ENCODE data around the gene NME2.

The NME2 gene

DNA sequence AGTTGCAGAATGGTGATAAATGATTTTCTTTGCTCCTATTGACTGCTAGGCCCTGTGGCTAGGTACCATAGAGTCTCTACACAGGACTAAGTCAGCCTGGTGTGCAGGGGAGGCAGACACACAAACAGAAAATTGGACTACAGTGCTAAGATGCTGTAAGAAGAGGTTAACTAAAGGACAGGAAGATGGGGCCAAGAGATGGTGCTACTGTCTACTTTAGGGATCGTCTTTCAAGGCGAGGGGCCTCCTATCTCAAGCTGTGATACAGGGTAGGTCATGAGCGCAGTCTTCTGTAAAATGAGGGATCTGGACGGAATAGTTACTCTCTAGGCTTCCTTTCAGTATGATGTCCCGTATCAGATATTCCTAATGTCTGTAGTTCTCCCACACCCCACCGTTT lies 12.0 kb upstream of the NME2 start:
- peak; percentile 35 for ATAC-seq
- TF ChIP-seq GLIS3 (CRISPR knock-in tag; IDR thresholded peaks at IDR 0.05) (no peak), ZNF565 (CRISPR knock-in tag; conservative IDR thresholded peaks at IDR 0.05; ENCODE audit: low read depth) (no peak), CSRNP3 (CRISPR knock-in tag; IDR thresholded peaks at IDR 0.05) (no peak), ZC3H10 (CRISPR knock-in tag; IDR thresholded peaks at IDR 0.05) (no peak), ZNF8 (CRISPR knock-in tag; IDR thresholded peaks at IDR 0.05) (no peak), ISL1 (CRISPR knock-in tag; IDR thresholded peaks at IDR 0.05) (no peak), ZFP30 (CRISPR knock-in tag; IDR thresholded peaks at IDR 0.05) (no peak), ESRRG (CRISPR knock-in tag; IDR thresholded peaks at IDR 0.05) (no peak)

DNA sequence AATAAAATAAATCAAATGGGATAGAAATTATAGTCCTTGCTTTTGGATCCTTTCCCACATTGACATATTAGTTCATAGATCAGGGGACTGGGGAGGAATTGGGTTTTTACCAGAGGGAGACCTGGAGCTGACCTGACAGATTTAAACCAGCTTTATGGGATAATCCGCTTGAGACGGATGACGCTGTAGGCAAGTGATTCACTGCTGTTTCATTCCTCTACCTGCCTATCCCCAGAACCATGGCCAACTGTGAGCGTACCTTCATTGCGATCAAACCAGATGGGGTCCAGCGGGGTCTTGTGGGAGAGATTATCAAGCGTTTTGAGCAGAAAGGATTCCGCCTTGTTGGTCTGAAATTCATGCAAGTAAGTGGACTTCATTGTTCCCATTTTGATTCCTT lies 10.8 kb upstream of the NME2 start:
- ATAC-seq, result no peak
- TF ChIP-seq, protein P1, sequence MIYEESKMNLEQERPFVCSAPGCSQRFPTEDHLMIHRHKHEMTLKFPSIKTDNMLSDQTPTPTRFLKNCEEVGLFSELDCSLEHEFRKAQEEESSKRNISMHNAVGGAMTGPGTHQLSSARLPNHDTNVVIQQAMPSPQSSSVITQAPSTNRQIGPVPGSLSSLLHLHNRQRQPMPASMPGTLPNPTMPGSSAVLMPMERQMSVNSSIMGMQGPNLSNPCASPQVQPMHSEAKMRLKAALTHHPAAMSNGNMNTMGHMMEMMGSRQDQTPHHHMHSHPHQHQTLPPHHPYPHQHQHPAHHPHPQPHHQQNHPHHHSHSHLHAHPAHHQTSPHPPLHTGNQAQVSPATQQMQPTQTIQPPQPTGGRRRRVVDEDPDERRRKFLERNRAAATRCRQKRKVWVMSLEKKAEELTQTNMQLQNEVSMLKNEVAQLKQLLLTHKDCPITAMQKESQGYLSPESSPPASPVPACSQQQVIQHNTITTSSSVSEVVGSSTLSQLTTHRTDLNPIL (CRISPR knock-in tag; IDR thresholded peaks at IDR 0.05; ENCODE audit: low read depth), result no peak
- TF ChIP-seq ZFP30 (CRISPR knock-in tag; IDR thresholded peaks at IDR 0.05) (no peak), GLIS3 (CRISPR knock-in tag; IDR thresholded peaks at IDR 0.05) (no peak), SNAI2 (CRISPR knock-in tag; IDR thresholded peaks at IDR 0.05) (no peak), OSR1 (CRISPR knock-in tag; IDR thresholded peaks at IDR 0.05) (no peak), ZNF70 (CRISPR knock-in tag; IDR thresholded peaks at IDR 0.05) (no peak), ZNF8 (CRISPR knock-in tag; IDR thresholded peaks at IDR 0.05) (no peak), CSDC2 (CRISPR knock-in tag; IDR thresholded peaks at IDR 0.05) (no peak), ISL1 (CRISPR knock-in tag; IDR thresholded peaks at IDR 0.05) (no peak), BACH2 (CRISPR knock-in tag; IDR thresholded peaks at IDR 0.05; ENCODE audit: borderline replicate concordance) (no peak)
- TF ChIP-seq, protein P2, sequence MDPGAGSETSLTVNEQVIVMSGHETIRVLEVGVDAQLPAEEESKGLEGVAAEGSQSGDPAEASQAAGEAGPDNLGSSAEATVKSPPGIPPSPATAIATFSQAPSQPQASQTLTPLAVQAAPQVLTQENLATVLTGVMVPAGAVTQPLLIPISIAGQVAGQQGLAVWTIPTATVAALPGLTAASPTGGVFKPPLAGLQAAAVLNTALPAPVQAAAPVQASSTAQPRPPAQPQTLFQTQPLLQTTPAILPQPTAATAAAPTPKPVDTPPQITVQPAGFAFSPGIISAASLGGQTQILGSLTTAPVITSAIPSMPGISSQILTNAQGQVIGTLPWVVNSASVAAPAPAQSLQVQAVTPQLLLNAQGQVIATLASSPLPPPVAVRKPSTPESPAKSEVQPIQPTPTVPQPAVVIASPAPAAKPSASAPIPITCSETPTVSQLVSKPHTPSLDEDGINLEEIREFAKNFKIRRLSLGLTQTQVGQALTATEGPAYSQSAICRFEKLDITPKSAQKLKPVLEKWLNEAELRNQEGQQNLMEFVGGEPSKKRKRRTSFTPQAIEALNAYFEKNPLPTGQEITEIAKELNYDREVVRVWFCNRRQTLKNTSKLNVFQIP (CRISPR knock-in tag; IDR thresholded peaks at IDR 0.05; ENCODE audit: borderline replicate concordance, low read depth), result no peak
- TF ChIP-seq, protein P3, sequence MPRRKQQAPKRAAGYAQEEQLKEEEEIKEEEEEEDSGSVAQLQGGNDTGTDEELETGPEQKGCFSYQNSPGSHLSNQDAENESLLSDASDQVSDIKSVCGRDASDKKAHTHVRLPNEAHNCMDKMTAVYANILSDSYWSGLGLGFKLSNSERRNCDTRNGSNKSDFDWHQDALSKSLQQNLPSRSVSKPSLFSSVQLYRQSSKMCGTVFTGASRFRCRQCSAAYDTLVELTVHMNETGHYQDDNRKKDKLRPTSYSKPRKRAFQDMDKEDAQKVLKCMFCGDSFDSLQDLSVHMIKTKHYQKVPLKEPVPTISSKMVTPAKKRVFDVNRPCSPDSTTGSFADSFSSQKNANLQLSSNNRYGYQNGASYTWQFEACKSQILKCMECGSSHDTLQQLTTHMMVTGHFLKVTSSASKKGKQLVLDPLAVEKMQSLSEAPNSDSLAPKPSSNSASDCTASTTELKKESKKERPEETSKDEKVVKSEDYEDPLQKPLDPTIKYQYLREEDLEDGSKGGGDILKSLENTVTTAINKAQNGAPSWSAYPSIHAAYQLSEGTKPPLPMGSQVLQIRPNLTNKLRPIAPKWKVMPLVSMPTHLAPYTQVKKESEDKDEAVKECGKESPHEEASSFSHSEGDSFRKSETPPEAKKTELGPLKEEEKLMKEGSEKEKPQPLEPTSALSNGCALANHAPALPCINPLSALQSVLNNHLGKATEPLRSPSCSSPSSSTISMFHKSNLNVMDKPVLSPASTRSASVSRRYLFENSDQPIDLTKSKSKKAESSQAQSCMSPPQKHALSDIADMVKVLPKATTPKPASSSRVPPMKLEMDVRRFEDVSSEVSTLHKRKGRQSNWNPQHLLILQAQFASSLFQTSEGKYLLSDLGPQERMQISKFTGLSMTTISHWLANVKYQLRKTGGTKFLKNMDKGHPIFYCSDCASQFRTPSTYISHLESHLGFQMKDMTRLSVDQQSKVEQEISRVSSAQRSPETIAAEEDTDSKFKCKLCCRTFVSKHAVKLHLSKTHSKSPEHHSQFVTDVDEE (CRISPR knock-in tag; IDR thresholded peaks at IDR 0.05), result no peak

DNA sequence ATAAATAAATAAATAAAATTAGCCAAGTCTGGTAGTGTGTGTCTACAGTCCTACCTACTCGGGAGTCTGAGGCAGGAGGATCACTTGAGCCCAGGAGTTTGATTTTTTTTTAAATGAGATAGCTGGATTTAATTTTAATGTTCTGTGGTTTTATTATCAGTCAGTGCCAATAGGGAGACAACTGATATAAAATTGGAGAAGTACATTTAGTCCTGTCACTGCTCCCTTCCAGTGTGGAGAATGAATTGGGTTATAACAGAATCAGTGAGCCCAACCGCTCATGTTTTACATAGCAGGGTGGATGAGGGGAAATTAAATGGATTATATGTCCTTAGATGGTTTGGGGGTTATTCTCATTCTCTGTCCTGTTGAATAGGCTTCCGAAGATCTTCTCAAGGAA lies 6.6 kb upstream of the NME2 start:
- ATAC-seq, result no peak
- no peak for TF ChIP-seq ZC3H10 (CRISPR knock-in tag; IDR thresholded peaks at IDR 0.05)
- no peak for TF ChIP-seq SNAI2 (CRISPR knock-in tag; IDR thresholded peaks at IDR 0.05)
- TF ChIP-seq PPARA (CRISPR knock-in tag; IDR thresholded peaks at IDR 0.05; ENCODE audit: borderline replicate concordance), result no peak
- TF ChIP-seq, protein P1 (CRISPR knock-in tag; IDR thresholded peaks at IDR 0.05; ENCODE audit: low read depth), result no peak
- TF ChIP-seq ZFP3 (CRISPR knock-in tag; IDR thresholded peaks at IDR 0.05), result no peak
- no peak for TF ChIP-seq OSR1 (CRISPR knock-in tag; IDR thresholded peaks at IDR 0.05)
- no peak for TF ChIP-seq CSRNP3 (CRISPR knock-in tag; IDR thresholded peaks at IDR 0.05)
- TF ChIP-seq ZNF70 (CRISPR knock-in tag; IDR thresholded peaks at IDR 0.05), result no peak

DNA sequence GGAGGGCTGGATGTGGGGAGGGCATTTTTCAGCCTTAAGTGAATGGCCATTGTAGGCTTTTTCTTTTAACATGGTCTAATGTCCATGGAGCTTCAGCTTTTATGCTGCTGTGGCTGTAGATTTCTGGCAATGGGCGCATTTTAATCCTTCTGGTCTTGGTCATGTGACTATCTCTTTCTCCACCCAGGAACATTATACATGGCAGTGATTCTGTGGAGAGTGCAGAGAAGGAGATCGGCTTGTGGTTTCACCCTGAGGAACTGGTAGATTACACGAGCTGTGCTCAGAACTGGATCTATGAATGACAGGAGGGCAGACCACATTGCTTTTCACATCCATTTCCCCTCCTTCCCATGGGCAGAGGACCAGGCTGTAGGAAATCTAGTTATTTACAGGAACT lies 4.7 kb upstream of the NME2 start:
- ATAC-seq, result no peak
- TF ChIP-seq ZFP30 (CRISPR knock-in tag; IDR thresholded peaks at IDR 0.05), result no peak
- no peak for TF ChIP-seq CSRNP3 (CRISPR knock-in tag; IDR thresholded peaks at IDR 0.05)
- TF ChIP-seq ISL1 (CRISPR knock-in tag; IDR thresholded peaks at IDR 0.05), result no peak
- no peak for TF ChIP-seq TCF4 (CRISPR knock-in tag; IDR thresholded peaks at IDR 0.05; ENCODE audit: borderline replicate concordance)
- TF ChIP-seq CSDC2 (CRISPR knock-in tag; IDR thresholded peaks at IDR 0.05), result no peak
- no peak for TF ChIP-seq ESRRG (CRISPR knock-in tag; IDR thresholded peaks at IDR 0.05)
- no peak for TF ChIP-seq ZNF565 (CRISPR knock-in tag; conservative IDR thresholded peaks at IDR 0.05; ENCODE audit: low read depth)
- TF ChIP-seq GLIS3 (CRISPR knock-in tag; IDR thresholded peaks at IDR 0.05), result no peak
- TF ChIP-seq, protein P1 (CRISPR knock-in tag; IDR thresholded peaks at IDR 0.05; ENCODE audit: low read depth), result no peak
- TF ChIP-seq ZNF8 (CRISPR knock-in tag; IDR thresholded peaks at IDR 0.05), result no peak
